K562 (cell line): Measurements from ENCODE around the gene ULK1. TPM values are rescaled to one million over a fixed set of nuclear protein-coding genes. Genes with fewer than 3 reads are reported as not detected.

Experiments used
- JUNB ChIP-seq: fragments of 450-650 bp; formaldehyde crosslinking; conservative IDR thresholded peaks from 2 replicates; pipeline ENCODE4 v1.4.0; 2020; ENCODE audit warnings: mild to moderate bottlenecking
- LCOR ChIP-seq: sonication (generic); formaldehyde crosslinking; IDR thresholded peaks from 2 replicates; pipeline ENCODE4 v1.8.0; 2022; ENCODE audit warnings: mild to moderate bottlenecking, missing genetic modification reagents
- MYC ChIP-seq, 2 experiments: fragments of 250-450 bp in 1 of 2; sonication (Bioruptor Pico) in 1 of 2; IDR thresholded peaks; 2 replicates each; pipeline versions ENCODE4 v1.5.1 to v1.6.1; 2012 to 2021; ENCODE audit warnings: low read depth in 2 of 2, borderline replicate concordance in 1 of 2, improper control_type of control experiment in 1 of 2, low read length in 1 of 2, mild to moderate bottlenecking in 1 of 2, moderate library complexity in 1 of 2
- POLR2AphosphoS2 ChIP-seq: IDR thresholded peaks from 2 replicates; pipeline ENCODE4 v1.6.1; 2012; ENCODE audit warnings: low read length, improper control_type of control experiment
- POLR2B ChIP-seq: fragments of 450-650 bp; IDR thresholded peaks from 2 replicates; pipeline ENCODE4 v1.6.1; 2018; ENCODE audit warnings: low read depth; ENCODE audit not compliant: partially characterized antibody
- RFX1 ChIP-seq: fragments of 450-650 bp; IDR thresholded peaks from 2 replicates; pipeline ENCODE4 v1.6.1; 2016; ENCODE audit warnings: mild to moderate bottlenecking, moderate library complexity
- SMAD3 ChIP-seq: fragments of 450-650 bp; formaldehyde crosslinking; conservative IDR thresholded peaks from 2 replicates; pipeline ENCODE4 v1.4.0; 2020; ENCODE audit warnings: mild to moderate bottlenecking
- TBL1XR1 ChIP-seq, 2 experiments: IDR thresholded peaks; 2 replicates each; pipeline ENCODE4 v1.6.1; 2012; ENCODE audit warnings: improper control_type of control experiment in 2 of 2, low read length in 2 of 2, mild to moderate bottlenecking in 1 of 2
- U2AF1 ChIP-seq: fragments of 200-400 bp; formaldehyde crosslinking; optimal IDR thresholded peaks from 2 replicates; pipeline ENCODE3; 2017; ENCODE audit warnings: mild to moderate bottlenecking, low read depth, low read length, moderate library complexity
- ZEB2 ChIP-seq: fragments of 450-650 bp; IDR thresholded peaks from 2 replicates; pipeline ENCODE4 v1.6.1; 2016
- ZNF239 ChIP-seq: fragments of 250-450 bp; sonication (Bioruptor Pico); IDR thresholded peaks from 2 replicates; pipeline ENCODE4 v1.4.0; 2020; ENCODE audit warnings: mild to moderate bottlenecking
- ZNF695 ChIP-seq: fragments of 450-650 bp; formaldehyde crosslinking; IDR thresholded peaks from 2 replicates; pipeline ENCODE4 v1.4.0; 2020; ENCODE audit warnings: mild to moderate bottlenecking, moderate library complexity
- polyA plus RNA-seq, 8 experiments: library from polyadenylated mRNA; depleted of rRNA in 4 of 8; stranded (reverse) in 5 of 8; unstranded in 3 of 8; fragments of >200 nt; fragmentation: Nextera tagmentation in 2 of 8; fragmentation: Illumina TruSeq in 1 of 8; extraction: Ambion mirVana in 2 of 8; extraction: Trizol in 1 of 8; gene quantifications; 2 replicates each; pipeline versions ENCODE4 v1.2.1 to v1.2.3, GENCODE V29; 2011 to 2014; ENCODE audit warnings: inconsistent platforms in 1 of 8, missing spikeins in 1 of 8
- total RNA-seq, 7 experiments: library from RNA; depleted of rRNA in 6 of 7; stranded (reverse); fragments of >200 nt in 6 of 7; fragmentation: Illumina TruSeq in 2 of 7; extraction: Trizol in 2 of 7; gene quantifications; 2 replicates each; pipeline versions ENCODE4 v1.2.1 to v1.2.3, GENCODE V29; 2011 to 2021; ENCODE audit warnings: low replicate concordance in 1 of 7
- TF ChIP-seq, protein P1 (sequence below): fragments of 200-800 bp; sonication (Bioruptor generic); IDR thresholded peaks from 2 replicates; pipeline ENCODE4 v1.6.1; 2016; ENCODE audit warnings: missing genetic modification characterization, missing compliant biosample characterization
- TF ChIP-seq, protein P2 (sequence below): fragments of 450-650 bp; IDR thresholded peaks from 2 replicates; pipeline ENCODE4 v1.6.1; 2016; ENCODE audit warnings: missing biosample characterization, missing genetic modification characterization
- TF ChIP-seq, protein P3 (sequence below): fragments of 250-450 bp; sonication (Bioruptor Pico); IDR thresholded peaks from 2 replicates; pipeline ENCODE4 v1.4.0; 2020; ENCODE audit warnings: mild to moderate bottlenecking
- TF ChIP-seq, protein P4 (sequence below): fragments of 450-650 bp; formaldehyde crosslinking; IDR thresholded peaks from 2 replicates; pipeline ENCODE4 v1.4.0; 2022; ENCODE audit warnings: missing genetic modification characterization

The ULK1 gene
- total and polyA plus RNA-seq, 9 of the 15 experiments (the other 6 are each of a cell fraction or from before 2014, with no cell fraction given), result 0.15 to 29.4 (median 2.5) TPM

DNA sequence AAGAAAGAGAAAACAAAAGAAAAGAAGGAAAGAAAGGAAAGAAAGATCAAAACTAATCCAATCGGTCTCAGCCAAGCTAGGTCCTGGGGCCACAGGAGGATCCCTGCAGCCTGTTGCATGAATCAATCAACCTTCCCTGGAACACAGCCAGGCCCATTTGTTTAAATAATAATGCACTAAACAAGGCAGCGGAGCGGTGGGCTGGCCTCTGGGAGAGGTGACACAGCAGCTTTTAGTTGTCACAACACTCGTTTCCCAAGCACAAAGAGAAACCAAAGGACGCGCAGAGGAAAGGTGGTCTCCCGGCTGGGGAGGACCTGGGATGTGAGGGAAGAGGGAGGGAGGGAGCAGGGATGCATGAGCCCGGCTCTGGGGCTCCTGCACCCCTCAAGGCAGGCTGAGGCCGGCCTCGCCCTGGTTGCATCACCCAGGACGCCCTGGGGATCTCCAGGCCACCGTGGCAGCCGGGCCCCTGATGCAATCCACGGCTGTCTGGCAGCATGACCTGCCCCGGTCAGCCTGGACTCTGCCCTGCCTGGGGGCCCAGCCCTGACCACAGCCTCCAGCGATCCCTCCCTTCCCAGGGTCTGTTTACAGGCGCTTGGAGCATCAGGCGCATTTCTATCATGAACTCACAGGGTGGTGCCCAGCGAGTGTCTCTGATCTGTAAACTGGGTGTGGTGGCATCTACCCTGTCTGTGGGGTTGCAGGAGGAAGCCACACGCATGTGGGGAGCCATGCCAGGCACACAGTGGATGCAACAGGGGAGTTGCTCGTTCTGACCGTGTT, 33.8 kb upstream of the ULK1 start (continued):
- TF ChIP-seq, protein P1, sequence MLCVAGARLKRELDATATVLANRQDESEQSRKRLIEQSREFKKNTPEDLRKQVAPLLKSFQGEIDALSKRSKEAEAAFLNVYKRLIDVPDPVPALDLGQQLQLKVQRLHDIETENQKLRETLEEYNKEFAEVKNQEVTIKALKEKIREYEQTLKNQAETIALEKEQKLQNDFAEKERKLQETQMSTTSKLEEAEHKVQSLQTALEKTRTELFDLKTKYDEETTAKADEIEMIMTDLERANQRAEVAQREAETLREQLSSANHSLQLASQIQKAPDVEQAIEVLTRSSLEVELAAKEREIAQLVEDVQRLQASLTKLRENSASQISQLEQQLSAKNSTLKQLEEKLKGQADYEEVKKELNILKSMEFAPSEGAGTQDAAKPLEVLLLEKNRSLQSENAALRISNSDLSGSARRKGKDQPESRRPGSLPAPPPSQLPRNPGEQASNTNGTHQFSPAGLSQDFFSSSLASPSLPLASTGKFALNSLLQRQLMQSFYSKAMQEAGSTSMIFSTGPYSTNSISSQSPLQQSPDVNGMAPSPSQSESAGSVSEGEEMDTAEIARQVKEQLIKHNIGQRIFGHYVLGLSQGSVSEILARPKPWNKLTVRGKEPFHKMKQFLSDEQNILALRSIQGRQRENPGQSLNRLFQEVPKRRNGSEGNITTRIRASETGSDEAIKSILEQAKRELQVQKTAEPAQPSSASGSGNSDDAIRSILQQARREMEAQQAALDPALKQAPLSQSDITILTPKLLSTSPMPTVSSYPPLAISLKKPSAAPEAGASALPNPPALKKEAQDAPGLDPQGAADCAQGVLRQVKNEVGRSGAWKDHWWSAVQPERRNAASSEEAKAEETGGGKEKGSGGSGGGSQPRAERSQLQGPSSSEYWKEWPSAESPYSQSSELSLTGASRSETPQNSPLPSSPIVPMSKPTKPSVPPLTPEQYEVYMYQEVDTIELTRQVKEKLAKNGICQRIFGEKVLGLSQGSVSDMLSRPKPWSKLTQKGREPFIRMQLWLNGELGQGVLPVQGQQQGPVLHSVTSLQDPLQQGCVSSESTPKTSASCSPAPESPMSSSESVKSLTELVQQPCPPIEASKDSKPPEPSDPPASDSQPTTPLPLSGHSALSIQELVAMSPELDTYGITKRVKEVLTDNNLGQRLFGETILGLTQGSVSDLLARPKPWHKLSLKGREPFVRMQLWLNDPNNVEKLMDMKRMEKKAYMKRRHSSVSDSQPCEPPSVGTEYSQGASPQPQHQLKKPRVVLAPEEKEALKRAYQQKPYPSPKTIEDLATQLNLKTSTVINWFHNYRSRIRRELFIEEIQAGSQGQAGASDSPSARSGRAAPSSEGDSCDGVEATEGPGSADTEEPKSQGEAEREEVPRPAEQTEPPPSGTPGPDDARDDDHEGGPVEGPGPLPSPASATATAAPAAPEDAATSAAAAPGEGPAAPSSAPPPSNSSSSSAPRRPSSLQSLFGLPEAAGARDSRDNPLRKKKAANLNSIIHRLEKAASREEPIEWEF (CRISPR knock-in tag), result no peak
- TF ChIP-seq SMAD3 (peak; percentile 64; the same call in 1 of the 2 replicates), ZNF695 (CRISPR knock-in tag) (no peak), POLR2AphosphoS2 (no peak), LCOR (CRISPR knock-in tag) (no peak), POLR2B (peak; percentile 43), JUNB (CRISPR knock-in tag) (no peak), MYC (IDR thresholded peaks at IDR 0.05; ENCODE audit: low read depth, low read length) (peak; percentile 97), MYC (CRISPR knock-in tag; IDR thresholded peaks at IDR 0.05; ENCODE audit: borderline replicate concordance, low read depth) (no peak), ZEB2 (0 out of 2 replicates have a peak, but pooled peaks have one; percentile 69), ZNF239 (CRISPR knock-in tag) (peak; percentile 52; the same call in 1 of the 2 replicates), TBL1XR1 (IDR thresholded peaks at IDR 0.05; ENCODE audit: low read length in 2 of 2) (no peak), RFX1 (no peak; the same call in 1 of the 2 replicates), U2AF1 (no peak)
- TF ChIP-seq, protein P2, sequence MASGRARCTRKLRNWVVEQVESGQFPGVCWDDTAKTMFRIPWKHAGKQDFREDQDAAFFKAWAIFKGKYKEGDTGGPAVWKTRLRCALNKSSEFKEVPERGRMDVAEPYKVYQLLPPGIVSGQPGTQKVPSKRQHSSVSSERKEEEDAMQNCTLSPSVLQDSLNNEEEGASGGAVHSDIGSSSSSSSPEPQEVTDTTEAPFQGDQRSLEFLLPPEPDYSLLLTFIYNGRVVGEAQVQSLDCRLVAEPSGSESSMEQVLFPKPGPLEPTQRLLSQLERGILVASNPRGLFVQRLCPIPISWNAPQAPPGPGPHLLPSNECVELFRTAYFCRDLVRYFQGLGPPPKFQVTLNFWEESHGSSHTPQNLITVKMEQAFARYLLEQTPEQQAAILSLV (tag), result peak; percentile 85
- TF ChIP-seq, protein P3, sequence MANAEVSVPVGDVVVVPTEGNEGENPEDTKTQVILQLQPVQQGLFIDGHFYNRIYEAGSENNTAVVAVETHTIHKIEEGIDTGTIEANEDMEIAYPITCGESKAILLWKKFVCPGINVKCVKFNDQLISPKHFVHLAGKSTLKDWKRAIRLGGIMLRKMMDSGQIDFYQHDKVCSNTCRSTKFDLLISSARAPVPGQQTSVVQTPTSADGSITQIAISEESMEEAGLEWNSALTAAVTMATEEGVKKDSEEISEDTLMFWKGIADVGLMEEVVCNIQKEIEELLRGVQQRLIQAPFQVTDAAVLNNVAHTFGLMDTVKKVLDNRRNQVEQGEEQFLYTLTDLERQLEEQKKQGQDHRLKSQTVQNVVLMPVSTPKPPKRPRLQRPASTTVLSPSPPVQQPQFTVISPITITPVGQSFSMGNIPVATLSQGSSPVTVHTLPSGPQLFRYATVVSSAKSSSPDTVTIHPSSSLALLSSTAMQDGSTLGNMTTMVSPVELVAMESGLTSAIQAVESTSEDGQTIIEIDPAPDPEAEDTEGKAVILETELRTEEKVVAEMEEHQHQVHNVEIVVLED (CRISPR knock-in tag), result no peak
- TF ChIP-seq, protein P4, sequence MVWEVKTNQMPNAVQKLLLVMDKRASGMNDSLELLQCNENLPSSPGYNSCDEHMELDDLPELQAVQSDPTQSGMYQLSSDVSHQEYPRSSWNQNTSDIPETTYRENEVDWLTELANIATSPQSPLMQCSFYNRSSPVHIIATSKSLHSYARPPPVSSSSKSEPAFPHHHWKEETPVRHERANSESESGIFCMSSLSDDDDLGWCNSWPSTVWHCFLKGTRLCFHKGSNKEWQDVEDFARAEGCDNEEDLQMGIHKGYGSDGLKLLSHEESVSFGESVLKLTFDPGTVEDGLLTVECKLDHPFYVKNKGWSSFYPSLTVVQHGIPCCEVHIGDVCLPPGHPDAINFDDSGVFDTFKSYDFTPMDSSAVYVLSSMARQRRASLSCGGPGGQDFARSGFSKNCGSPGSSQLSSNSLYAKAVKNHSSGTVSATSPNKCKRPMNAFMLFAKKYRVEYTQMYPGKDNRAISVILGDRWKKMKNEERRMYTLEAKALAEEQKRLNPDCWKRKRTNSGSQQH, result no peak
